Mammary epithelial cell (primary cell): ENCODE data around the gene CDH13.

Experiments used
- EZH2 ChIP-seq: IDR thresholded peaks from 2 replicates; pipeline ENCODE4 v1.6.1; 2012; ENCODE audit warnings: low read length, inconsistent platforms, borderline replicate concordance
- TF ChIP-seq, protein P1 (sequence below), 2 donors: IDR thresholded peaks in 1 of 2; conservative IDR thresholded peaks in 1 of 2; 2 replicates each; pipeline ENCODE4 v1.5.1; 2011 to 2012; ENCODE audit warnings: inconsistent platforms in 2 of 2, low read length in 2 of 2, mild to moderate bottlenecking in 2 of 2, control low read depth in 1 of 2, low read depth in 1 of 2; ENCODE audit not compliant: insufficient read depth in 1 of 2; ENCODE audit errors: extremely low read depth in 1 of 2

- TF ChIP-seq, protein P1, sequence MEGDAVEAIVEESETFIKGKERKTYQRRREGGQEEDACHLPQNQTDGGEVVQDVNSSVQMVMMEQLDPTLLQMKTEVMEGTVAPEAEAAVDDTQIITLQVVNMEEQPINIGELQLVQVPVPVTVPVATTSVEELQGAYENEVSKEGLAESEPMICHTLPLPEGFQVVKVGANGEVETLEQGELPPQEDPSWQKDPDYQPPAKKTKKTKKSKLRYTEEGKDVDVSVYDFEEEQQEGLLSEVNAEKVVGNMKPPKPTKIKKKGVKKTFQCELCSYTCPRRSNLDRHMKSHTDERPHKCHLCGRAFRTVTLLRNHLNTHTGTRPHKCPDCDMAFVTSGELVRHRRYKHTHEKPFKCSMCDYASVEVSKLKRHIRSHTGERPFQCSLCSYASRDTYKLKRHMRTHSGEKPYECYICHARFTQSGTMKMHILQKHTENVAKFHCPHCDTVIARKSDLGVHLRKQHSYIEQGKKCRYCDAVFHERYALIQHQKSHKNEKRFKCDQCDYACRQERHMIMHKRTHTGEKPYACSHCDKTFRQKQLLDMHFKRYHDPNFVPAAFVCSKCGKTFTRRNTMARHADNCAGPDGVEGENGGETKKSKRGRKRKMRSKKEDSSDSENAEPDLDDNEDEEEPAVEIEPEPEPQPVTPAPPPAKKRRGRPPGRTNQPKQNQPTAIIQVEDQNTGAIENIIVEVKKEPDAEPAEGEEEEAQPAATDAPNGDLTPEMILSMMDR (conservative IDR thresholded peaks at IDR 0.05 in 1 of 2, IDR thresholded peaks at IDR 0.05 in 1 of 2; ENCODE audit: extremely low read depth in 1 of 2, insufficient read depth in 1 of 2, low read depth in 1 of 2, low read length in 2 of 2): no peak
- TF ChIP-seq EZH2: no peak
These were observed 644.4 kb downstream of the CDH13 start for GRCh38 chr16:83271123-83271522.
